Panc1 (cell line): ENCODE data around the gene ZNF283. TPM values are rescaled to one million over a fixed set of nuclear protein-coding genes. Genes with fewer than 3 reads are reported as not detected.

Experiments used
- ATAC-seq: fragments of 200-7000 bp; cut with Tn5 transposase; 2 replicates; pipeline ENCODE4 v1.9.1; 2020; ENCODE audit warnings: mild to moderate bottlenecking, moderate library complexity
- BruUV-seq: library from RNA; stranded (reverse); fragments of 400-500 nt; replicated peaks from 2 replicates; lab custom pipeline; 2021; lab: Mats Ljungman, UMichigan
- CTCF ChIA-PET: fragments of 300-600 bp; sonication (Branson Sonifier 250); formaldehyde crosslinking; loops from one replicate; lab custom pipeline; 2022; ENCODE audit warnings: antibody characterized with exemption; lab: Charles Lee
- POLR2A ChIA-PET: fragments of 300-600 bp; sonication (Branson Sonifier 250); formaldehyde crosslinking; loops from one replicate; lab custom pipeline; 2022; ENCODE audit warnings: antibody characterized with exemption; lab: Charles Lee
- DNase-seq: peaks from one replicate; pipeline ENCODE4 v3.0.0-alpha.2; 2010; ENCODE audit warnings: low read depth, low spot score
- H3K27ac ChIP-seq: 2 replicates; pipeline ENCODE4 v1.5.1; 2011; ENCODE audit warnings: mild to moderate bottlenecking, low read length, inconsistent platforms
- H3K27me3 ChIP-seq: fragments of 200-500 bp; sonication (Bioruptor generic); 2 replicates; pipeline ENCODE4 v1.6.0; 2014; ENCODE audit warnings: low read length, inconsistent platforms; ENCODE audit not compliant: control insufficient read depth, insufficient read depth
- H3K36me3 ChIP-seq: fragments of 200-500 bp; sonication (Bioruptor generic); 2 replicates; pipeline ENCODE4 v1.5.1; 2014; ENCODE audit warnings: inconsistent platforms, mild to moderate bottlenecking, low read length, moderate library complexity; ENCODE audit not compliant: control insufficient read depth, insufficient read depth
- H3K4me1 ChIP-seq: 2 replicates; pipeline ENCODE4 v1.5.1; 2011; ENCODE audit warnings: inconsistent platforms, mild to moderate bottlenecking, low read length, moderate library complexity; ENCODE audit not compliant: control insufficient read depth, insufficient read depth
- H3K4me3 ChIP-seq, 2 experiments: 2 replicates each; pipeline ENCODE4 v1.5.1; 2011 to 2012; ENCODE audit warnings: low read depth in 2 of 2, low read length in 2 of 2, mild to moderate bottlenecking in 2 of 2, inconsistent platforms in 1 of 2, moderate library complexity in 1 of 2
- H3K9me3 ChIP-seq: fragments of 200-500 bp; sonication (Bioruptor generic); 2 replicates; pipeline ENCODE4 v1.5.1; 2014; ENCODE audit warnings: low read depth, mild to moderate bottlenecking, inconsistent platforms, low read length, moderate library complexity; ENCODE audit not compliant: control insufficient read depth, insufficient read depth
- CTCF ChIP-seq: fragments of 450-650 bp; IDR thresholded peaks from 2 replicates; pipeline ENCODE4 v1.5.1; 2017; ENCODE audit warnings: mild to moderate bottlenecking
- POLR2AphosphoS5 ChIP-seq: IDR thresholded peaks from 2 replicates; pipeline ENCODE4 v1.6.1; 2012; ENCODE audit warnings: mild to moderate bottlenecking, low read depth, low read length, moderate library complexity
- REST ChIP-seq, 2 experiments: IDR thresholded peaks; 2 replicates each; pipeline ENCODE4 v1.6.1; 2011 to 2012; ENCODE audit warnings: low read depth in 2 of 2, control low read depth in 1 of 2, low read length in 1 of 2, mild to moderate bottlenecking in 1 of 2, moderate library complexity in 1 of 2; ENCODE audit not compliant: insufficient read depth in 1 of 2
- SIN3A ChIP-seq: IDR thresholded peaks from 2 replicates; pipeline ENCODE4 v1.6.1; 2012; ENCODE audit warnings: low read depth, mild to moderate bottlenecking, low read length, moderate library complexity, borderline replicate concordance; ENCODE audit not compliant: insufficient read depth
- TCF7L2 ChIP-seq: IDR thresholded peaks from 2 replicates; pipeline ENCODE4 v1.6.1; 2011; ENCODE audit warnings: mild to moderate bottlenecking, low read depth, low read length, inconsistent platforms
- in situ Hi-C: cut with HindIII; loops from 2 replicates; pipeline ENCODE4 v1.10.0; 2016; ENCODE audit warnings: low sequenced_read_pairs, low pct_unique_long_range_greater_than_20kb
- intact Hi-C: fragments of 100-400 bp; cut with micrococcal nuclease; formaldehyde crosslinking; loops from one replicate; pipeline ENCODE4 v1.10.0; 2022; ENCODE audit not compliant: unreplicated experiment
- total RNA-seq: library from RNA; stranded (reverse); gene quantifications from one replicate; pipeline ENCODE4 v1.2.1, GENCODE V29; 2021; ENCODE audit not compliant: unreplicated experiment

ZNF283 gene
- total RNA-seq, 1 experiment from 2014 or later, result 6.9 TPM

GRCh38 chr19:43797556-43797955, 29.6 kb upstream of the ZNF283 start:
- Histone ChIP-seq H3K4me1 (no peaks in the 10 kb centered on the region), H3K4me3 (no peak overlapping the region), H3K27me3 (no peaks in the 10 kb centered on the region), H3K9me3 (no peaks in the 10 kb centered on the region), H3K36me3 (no peaks in the 10 kb centered on the region), H3K27ac (no peak overlapping the region)
- TF ChIP-seq SIN3A (no peak), REST (IDR thresholded peaks at IDR 0.05; ENCODE audit: insufficient read depth in 1 of 2, low read depth in 2 of 2, low read length in 1 of 2) (no peak), TCF7L2 (no peak), POLR2AphosphoS5 (no peak), CTCF (no peak)
- in situ Hi-C loops, result no loop called here
- intact Hi-C loops, result no loop called here
- ChIA-PET CTCF (interaction anchor here (0.7 kb wide), 1 partner anchor 44 kb away, joined by 6 read pairs; no protein-coding TSS in a partner anchor), POLR2A (no interaction called here)
- no peak for ATAC-seq
- no peak for DNase-seq
- BruUV-seq, result no TSS peak

- CTCF ChIA-PET, result no interaction called here
Measured at GRCh38 chr19:43798026-43798545, 29.0 kb upstream of the ZNF283 start.

More at GRCh38 chr19:43798026-43798545, 29.0 kb upstream of the ZNF283 start:
- ATAC-seq, result no peak; the same call in none of the 2 replicates
- no peak for DNase-seq
- Histone ChIP-seq H3K4me3 (peak overlapping the region; percentile 42 to 57), H3K9me3 (no peaks in the 10 kb centered on the region), H3K4me1 (no peaks in the 10 kb centered on the region), H3K27me3 (no peaks in the 10 kb centered on the region), H3K36me3 (no peaks in the 10 kb centered on the region), H3K27ac (no peak overlapping the region)
- intact Hi-C loops, result no loop called here
- TF ChIP-seq REST (IDR thresholded peaks at IDR 0.05; ENCODE audit: insufficient read depth in 1 of 2, low read depth in 2 of 2, low read length in 1 of 2) (no peak), TCF7L2 (no peak), SIN3A (no peak), POLR2AphosphoS5 (no peak)
- POLR2A ChIA-PET, result no interaction called here
- no TSS peak for BruUV-seq
- in situ Hi-C loops, result no loop called here
